C4-2B (cell line): ENCODE data around the gene EFEMP2.

Experiments used
- H3K27ac ChIP-seq: fragments of 450-650 bp; 2 replicates; pipeline ENCODE4 v1.5.1; 2017
- CTCF ChIP-seq: fragments of 450-650 bp; conservative IDR thresholded peaks from 2 replicates; pipeline ENCODE4 v1.5.1; 2017; ENCODE audit warnings: mild to moderate bottlenecking
- ZFX ChIP-seq: fragments of 450-650 bp; IDR thresholded peaks from 2 replicates; pipeline ENCODE4 v1.6.1; 2017

The EFEMP2 gene

GRCh38 chr11:65816696-65817095 lies 55.9 kb downstream of the EFEMP2 start:
- TF ChIP-seq CTCF (no peak), ZFX (no peak)
- H3K27ac ChIP-seq = no peak overlapping the region
